ENCODE measurements around the gene TRPM3.

- TF ChIP-seq CTCF (IDR thresholded peaks at IDR 0.05; ENCODE audit: low read depth, low read length) (no peak), POLR2A (IDR thresholded peaks at IDR 0.05; ENCODE audit: extremely low read depth, insufficient read length) (no peak), MAX (IDR thresholded peaks at IDR 0.05; ENCODE audit: low read depth, low read length) (no peak), MYC (IDR thresholded peaks at IDR 0.05; ENCODE audit: low read depth, low read length) (no peak)
These were observed 505.8 kb downstream of the TRPM3 start for GRCh38 chr9:70615464-70616138.
